Dermis blood vessel endothelial cell (primary cell): ENCODE results near the gene FARP1. TPM values are rescaled to one million over a fixed set of nuclear protein-coding genes. Genes with fewer than 3 reads are reported as not detected.

Source experiments
- DNase-seq: peaks from one replicate; pipeline ENCODE4 v3.0.0; 2010
- total RNA-seq: library from RNA; depleted of rRNA; stranded (reverse); fragments of >200 nt; gene quantifications from 2 replicates; pipeline ENCODE4 v1.2.3, GENCODE V29; 2014

FARP1 gene
- total RNA-seq, 1 donor from 2014 or later: 17.2 TPM

DNA sequence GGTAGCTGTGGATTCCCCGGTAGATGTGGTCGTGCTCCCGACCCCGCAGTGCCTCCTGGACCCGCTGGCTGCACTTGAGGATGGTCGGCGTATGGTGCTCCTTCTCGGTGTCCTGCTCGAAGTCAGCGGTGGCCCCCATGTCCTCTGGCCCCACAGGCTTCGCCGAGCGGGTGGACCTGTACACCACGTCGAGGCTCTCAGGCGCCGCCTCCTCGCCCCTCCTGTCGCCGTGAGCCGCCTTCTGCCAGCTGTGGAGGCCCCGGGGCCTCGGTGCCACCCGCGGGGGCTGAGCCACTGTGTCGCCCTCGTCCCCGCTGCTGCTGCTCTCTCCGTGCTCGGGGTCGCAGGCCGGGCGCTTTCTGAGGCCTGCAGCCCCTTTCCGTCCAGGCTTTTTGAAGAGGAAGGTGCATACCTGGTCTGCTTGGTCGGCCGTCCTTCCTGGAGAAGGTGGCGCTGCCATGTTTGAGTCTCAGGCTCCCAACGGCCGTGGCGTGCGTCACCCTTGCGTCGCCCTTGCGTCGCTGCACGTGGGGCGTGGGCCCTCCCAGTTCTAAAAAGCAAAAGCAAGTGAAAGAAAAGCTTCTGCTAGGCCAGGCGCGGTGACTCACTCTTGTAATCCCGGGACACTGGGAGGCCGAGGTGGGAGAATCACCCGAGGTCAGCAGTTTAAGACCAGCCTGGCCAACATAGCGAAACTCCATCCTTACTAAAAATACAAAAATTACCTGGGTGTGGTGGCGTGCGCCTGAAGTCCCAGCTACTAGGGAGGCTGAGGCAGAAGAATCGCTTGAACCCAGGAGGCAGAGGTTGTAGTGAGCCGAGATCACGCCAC, 34.1 kb downstream of the FARP1 start, which contains the start of gene RNF113B:
TSS of gene RNF113B (minus strand) at position 493 of the 832 bp plus-strand sequence. CDS start at position 460, 33 bp downstream.
- no peak for DNase-seq

DNA sequence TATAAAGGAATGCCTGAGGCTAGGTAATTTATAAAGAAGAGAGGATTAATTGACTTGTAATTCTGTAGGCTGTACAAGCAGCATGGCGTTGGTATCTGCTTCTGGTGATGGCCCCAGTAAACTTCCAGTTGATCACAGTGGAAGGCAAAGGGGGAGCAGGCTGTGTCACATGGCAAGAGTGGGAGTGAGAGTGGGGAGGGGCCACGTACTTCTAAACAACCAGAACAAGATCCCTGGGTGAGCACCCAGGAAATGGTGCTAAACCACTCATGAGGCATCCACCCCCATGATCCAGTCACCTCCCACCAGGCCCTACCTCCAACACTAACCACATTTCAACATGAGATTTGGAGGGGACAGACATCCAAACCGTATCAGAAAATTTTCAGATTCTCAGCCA, 37.2 kb downstream of the FARP1 start:
- DNase-seq: no peak

DNA sequence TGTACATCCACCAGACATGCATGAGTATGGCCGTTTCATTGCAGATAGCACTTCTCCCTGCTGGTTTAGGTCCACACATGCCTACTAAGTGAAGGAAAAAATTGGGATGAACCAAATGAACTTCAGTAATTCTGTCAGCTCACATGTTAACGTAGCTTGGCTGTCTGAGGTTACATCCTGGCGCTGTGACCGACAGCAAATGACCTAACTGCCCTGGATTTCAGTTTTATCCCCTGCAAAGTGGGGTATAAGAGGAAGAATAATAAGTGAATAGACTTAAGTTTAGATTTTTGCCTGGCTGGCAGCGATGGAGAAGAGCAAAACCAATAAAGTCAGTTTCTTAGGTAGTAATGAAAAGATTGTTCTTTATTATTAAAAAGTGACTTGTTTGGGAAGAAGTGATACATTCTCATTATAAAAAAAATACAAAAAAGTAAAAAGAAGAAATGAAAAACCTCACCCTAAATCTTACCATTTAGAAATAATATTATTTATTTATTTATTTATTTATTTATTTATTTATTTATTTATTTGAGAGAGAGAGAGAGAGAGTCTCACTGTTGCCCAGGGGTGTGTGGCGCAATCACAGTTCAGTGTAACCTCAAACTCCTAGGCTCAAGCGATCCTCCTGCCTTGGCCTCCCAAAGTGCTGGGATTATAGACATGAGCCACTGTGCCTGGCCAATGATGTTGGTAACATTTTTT, 38.4 kb downstream of the FARP1 start:
- DNase-seq: no peak

DNA sequence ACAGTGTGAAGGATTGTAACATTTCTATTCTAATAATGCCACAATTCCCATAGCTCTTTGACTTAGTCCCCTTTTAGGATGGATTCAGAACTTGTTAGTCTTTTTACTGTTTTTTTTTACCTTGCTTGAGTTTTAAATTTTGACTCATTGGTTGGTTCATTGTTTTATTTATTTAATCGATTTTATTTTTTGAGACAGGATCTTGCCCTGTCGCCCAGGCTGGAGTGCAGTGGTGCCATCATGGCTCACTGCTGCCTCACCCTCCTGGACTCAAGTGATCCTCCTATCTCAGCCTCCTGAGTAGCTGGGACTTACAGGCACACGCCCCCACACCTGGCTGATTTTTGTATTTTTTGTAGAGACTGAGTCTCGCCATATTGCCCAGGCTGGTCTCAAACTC, 39.3 kb downstream of the FARP1 start:
- DNase-seq: no peak

DNA sequence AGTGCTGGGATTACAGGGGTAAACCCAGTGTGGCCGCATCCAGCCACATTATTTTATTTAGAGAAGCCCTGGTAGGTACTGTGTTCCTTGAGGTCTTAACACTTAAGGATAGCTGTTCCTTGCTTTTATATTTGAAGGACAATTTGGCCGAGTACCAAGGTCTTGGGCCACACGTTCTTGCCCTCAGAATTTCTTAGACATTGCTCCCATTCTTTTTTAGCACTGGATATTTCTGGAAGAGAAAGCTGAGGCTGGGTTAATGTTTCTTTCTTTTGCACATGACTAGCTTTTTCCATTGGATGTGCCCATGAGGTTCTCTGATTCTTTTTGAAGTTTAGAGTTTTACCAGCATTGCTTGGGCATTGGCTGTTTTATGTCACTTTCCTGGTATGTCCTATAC, 39.7 kb downstream of the FARP1 start:
- DNase-seq: no peak

DNA sequence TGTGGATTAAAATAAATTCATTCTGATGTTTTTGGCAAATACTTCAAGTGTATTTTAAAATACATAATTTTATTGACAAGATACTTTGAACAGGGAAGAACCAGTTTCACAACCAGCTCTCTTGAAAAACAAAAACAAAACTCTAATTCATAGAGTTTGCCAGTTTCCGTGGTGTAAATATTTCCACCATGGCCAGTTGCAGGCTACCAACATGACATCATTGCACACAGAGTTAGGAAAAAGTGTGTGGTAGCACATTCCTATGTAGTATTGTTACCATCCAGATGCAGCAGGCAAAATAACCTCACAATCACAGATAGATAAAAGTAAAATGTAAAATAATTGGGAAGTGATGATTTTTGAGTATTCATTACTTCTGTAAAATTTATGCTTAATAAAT, 41.9 kb downstream of the FARP1 start:
- peak; percentile 17 for DNase-seq

DNA sequence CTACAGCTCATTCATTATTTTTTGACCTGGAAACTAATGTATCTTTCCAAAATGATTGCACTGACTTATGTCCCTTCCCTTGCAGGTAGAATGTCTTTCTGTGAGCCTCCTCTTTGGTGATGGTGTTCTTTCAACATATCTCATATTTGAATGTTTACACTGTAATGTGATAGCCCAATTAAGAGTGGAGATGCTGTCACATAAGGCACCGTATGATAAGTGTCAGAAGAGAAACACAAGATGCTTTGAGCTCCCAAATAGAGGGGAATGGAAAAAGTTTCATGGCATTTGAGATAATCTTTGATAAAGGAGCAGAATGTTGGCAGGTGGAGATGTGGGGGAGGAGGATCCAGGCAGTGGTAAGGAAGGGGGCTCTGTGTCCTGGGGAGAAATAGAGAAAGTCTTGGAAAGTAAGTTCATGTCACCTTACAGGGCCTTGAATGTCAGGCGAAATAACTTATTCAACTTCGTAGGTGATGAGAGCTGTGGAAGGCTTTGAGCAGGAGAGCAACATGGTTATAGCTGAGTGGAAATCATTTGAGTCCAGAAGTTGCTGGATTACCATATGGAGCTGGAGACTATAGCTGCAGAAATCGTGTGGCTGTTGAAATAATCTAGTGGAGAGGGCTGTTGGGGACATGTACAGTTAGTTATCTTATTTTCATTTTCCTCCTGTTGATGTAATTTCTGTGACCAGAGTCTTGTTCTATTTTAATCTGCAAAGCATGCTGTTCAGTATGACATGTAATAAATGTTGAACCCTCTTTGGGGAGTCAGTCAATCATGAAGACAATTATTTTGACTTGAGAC, 44.5 kb downstream of the FARP1 start:
- DNase-seq: no peak

DNA sequence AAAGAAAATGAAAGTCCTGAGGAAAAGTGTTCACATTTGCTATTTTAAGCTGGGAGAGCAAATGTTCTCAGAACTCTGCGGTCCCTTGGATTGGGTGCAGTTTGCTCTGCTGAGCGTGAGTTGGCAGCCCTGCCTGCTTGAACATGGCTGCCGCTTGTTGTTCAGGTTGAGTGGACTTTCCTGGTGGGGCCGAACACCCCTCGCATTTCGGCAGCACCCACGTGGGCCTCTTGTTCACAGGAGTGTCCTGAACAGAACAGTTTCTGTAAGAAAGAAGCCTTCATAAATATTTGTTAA, 45.0 kb downstream of the FARP1 start:
- no peak for DNase-seq

DNA sequence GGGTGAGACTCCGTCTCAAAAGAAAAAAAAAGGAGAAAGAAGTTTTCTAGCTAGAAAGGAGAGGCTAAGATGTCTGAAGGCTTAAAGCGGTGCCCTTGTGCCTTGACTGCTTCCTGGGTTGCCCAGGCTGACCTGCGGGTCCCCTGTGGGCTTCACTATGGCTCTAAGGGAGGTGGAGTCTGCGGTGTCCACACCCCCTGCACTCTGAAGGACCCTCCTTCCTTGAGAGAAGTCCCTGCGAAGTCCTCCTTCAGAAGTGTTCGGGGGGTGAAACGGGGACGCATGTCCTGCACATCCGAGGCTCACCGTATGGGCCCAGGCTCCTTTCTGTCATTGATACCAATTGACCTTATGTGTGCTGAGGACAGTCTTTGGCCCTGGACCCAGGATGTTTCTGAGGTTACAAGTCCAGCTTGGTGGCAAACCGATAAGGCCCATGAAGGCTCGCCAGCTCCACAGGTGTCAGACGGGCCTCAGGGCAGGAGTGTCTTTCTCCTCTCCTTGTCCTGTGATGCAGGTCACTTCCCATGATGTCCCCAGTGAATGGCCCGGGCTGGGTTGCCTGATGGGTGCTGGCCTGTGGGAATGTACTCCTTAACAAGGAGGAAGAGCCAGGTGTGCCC, 45.8 kb downstream of the FARP1 start:
- no peak for DNase-seq

DNA sequence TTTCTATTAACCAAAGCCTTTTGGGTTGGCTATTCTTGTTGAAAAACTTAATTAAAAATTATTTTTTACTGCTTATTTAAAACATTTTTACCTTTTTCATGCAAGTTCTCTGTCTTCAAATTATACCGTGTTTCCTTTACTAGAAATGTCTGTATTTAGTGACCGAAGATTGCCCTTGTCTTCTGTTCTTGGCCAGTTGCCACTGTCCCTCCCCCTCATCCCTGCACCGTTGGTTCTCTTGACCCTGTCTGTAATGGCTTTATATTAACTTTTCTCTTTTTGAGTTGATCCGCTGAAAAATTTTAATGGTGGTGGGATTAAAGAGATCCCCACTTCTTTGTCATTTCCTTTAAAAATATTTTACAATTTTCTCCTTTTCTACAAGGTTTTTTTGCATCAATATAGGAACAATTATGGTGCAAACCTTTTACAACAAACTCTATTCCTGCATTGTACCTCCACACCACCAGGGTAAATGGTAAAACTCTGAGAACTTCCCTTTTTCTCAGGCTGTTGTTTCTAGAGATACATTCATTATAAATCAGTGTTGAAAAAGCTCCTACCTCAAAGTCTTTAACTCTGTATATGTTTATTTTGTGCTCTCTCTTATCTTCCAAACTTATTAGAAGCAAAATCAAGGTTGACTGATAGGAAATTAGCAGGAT, 47.1 kb downstream of the FARP1 start:
- peak; percentile 17 for DNase-seq

DNA sequence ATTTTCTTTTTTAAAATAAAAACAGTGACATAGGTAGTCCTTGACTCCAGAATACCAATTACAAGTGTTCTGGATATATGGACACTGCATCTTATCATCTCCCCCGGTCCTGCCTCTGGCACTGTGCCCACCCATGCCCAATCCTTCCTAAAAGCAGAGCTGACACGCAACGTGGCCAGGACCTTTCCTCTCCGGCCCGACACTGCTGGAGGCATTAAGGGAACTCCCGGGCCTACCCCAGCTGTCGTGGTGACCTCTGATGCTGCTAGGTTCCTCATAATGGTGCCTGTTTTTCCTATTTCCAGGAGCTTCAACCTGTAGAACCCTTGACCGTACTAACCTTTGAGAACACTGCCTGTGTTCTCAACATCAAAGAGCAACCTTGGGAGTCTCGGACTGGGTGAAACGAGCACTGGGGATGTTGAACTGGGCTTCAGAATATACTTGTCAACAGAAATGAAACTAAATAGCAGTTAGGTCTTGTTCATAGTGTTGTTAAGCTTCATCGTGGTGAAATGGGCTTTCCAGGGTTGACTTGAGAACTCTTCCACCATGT, 48.1 kb downstream of the FARP1 start:
- no peak for DNase-seq

DNA sequence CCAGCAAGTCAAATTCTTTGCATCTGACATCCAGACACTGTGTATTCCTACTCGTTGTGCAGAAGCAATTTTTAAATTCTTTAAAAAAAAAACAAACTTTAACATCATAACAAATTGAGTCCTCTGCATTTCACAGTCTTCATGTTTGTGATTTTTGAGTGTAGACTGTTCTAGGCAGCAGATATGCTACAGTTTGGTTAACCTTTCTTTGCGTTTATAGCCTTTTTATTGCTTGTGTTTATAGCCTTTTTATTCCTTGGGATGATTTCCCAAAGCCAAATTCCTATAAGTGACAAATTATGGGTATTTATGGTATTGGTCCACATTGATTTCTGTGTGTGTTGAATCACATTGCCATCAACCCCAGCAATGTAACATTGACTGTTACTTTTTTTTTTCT, 49.1 kb downstream of the FARP1 start:
- no peak for DNase-seq

DNA sequence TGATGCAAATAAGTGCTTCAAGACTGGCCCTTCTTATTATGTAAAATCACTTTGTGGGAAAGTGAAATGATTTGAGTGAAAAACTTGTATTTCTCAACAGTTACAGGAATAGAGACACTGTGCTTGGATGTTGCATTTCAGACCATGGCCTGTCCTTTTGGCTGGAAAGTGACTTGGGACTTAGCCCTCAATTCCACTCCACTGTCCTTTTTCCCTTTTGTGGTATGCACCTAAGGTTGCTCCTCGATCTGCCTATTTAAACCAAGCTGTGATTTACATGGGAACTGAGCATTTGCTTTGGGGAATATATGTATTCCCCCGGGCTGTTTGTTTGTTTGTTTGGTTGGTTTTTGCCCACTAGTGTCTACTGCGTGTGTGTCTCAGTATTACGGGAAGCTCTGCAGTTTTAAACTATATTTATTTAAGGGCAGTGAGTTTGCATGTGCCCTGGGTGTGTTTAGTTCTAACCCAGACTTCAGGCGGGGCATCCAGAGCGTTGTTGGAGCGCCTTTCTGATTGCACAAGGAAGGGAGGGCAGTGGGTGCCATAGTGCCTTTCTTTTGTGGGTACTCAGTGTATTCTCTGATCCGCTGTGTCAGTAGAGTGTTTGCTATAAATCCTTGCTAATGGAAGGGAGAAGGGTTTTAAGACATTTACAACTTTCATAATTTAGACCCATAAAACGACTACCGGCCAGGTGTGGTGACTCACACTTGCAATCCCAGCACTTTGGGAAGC, 52.3 kb downstream of the FARP1 start:
- DNase-seq: no peak

DNA sequence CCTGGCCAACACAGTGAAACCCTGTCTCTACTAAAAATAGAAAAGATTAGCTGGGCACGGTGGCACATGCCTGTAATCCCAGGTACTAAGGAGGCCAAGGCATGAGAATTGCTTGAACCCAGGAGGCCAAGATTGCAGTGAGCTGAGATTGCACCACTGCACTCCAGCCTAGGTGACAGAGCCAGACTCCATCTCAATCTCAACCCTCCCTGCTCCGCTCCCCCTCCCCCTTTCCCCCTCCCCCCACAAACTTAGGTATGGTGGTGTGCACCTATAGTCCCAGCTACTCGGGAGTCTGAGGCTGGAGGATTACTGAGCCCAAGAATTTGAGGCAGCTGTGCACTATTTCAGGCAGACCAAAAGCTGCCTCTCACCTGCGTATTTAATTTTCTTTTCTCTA, 55.8 kb downstream of the FARP1 start:
- DNase-seq: no peak

DNA sequence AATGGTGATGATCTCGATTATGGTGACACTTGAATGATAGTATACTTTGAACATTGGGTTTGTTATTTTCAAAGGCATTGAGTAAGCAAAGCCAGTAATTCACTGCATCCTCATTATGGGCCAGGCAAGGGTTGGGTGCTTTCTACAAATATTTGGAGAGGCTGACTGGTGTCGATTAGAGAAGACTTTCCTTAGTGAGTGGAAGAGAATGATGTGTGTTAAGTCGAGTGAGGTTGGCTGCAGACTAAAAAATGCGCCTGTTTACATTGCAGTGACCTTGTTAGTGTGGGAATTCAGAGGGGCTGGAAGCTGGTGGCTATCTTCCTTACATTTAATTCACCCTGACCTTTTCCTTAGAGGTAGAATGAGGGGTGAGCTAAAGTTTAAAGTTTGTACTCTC, 56.6 kb downstream of the FARP1 start:
- DNase-seq: no peak

DNA sequence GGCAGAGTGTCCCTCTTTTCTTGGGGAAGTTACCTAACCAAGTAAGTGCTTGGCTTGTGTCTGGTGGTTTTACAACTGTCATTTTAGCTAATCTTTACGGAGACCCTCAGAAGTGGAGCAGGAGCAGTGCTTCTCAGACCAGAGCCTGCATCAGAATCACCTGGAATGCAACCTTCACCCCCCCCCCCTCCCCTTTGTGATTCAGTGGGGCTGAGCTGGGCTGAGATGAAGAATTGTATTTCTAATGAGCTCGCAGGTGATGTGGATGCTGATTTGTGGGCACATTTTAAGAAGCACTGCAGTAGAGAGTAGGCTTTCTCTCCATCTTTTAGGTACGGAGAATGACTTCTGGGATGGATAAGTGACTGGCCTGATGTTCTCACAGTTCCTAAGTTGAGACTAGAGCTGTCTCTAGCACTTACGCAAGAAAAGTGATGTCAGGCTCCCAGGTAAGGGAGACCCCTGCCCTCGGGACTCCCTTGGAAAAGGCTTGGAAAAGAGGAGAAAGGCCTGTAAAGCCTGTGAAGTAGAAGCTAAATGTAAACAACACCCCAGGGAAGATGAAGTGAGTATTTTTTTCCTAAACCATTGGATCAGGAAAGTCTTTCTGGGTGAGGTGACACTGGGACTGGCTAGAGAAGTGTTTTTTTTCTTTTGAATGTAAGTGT, 57.5 kb downstream of the FARP1 start:
- no peak for DNase-seq

DNA sequence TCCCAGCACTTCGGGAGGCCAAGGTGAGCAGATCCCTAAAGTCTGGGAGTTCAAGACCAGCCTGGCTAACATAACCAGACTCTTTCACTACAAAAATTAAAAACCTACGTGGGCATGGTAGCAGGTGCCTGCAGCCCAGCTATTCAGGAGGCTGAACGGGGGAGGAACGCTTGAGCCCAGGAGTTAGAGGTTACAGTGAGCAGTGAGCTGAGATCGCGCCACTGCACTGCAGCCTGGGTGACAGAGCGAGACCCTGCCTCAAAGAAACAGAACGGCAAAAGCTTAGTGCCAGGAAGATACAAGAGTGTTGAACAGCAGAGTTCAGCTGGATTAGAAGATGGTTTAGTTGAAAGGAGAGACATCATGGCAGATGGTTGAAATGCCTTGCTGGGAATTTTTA, 58.3 kb downstream of the FARP1 start:
- no peak for DNase-seq

DNA sequence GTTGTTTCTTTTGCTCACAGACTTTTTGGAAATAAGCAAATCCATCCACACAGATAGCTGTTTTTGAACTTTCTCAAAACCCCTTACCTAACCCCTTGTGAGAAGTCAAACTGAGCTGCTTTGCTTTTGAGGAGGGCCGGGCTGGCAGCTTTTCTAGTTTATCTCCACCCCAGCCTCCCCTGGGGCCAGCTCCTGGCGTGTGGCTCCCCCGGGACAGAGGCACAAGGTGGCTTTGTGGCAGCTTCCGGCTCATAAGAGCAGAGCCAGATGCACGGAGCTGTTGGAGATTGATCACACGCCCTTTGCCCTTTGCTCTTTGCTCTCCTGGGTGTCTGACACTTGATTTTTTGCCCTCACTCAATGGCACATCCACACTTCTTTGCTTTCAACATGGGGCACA, 59.1 kb downstream of the FARP1 start:
- DNase-seq: no peak

DNA sequence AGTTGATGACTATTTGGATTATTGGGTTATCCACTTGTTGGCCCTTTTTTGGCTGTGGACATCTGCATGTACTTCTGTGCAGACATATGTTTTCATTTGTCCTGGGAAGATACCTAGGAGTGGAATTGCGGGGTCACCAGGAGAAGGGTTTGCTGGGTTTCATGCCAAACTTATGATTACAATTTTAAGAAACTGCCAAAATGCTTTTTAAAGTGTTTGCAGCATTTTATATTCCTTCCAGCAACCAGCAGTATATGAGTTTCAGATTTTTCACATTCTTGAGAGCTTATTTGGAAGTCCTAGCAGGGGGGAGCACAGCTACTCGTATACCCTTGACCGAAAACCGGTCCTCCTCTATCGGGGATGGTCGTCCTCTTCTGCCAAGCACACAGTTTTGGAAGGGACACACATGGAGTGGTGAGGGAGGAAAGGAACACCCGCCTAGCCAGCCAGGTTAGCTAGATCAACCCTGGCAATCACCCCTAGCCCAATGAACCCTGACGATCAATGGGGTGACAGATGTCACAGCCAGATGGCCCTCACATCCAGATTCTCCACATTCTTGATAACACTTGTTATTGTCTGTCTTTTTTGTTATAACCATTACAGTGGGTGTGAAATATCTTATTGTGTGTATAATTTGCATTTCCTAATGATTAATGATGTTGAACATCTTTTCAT, 60.9 kb downstream of the FARP1 start:
- DNase-seq: no peak

DNA sequence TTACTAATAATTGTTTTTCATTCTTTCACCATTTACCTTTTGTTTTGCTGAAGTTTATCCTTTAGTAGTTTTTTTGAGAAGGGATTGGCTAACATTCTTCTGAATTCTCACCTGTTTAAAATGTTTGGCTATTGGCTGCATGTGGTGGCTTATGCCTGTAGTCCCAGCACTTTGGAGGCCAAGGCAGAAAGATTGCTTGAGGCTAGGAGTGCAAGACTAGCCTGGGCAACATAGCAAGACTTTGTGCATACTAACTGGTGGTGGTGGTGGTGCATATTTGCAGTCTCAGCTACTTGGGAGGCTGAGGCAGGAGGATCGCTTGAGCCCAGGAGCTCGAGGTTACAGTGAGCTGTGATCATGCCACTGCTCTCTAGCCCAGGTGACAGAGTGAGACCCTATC, 61.7 kb downstream of the FARP1 start:
- no peak for DNase-seq
